ENCODE results near the gene PCDHB14. TPM values are rescaled to one million over a fixed set of nuclear protein-coding genes. Genes with fewer than 3 reads are reported as not detected.
A peak's percentile ranks its signal among the peaks of the same experiment; 100 is the strongest.
"Not testable (repeated sequence)": the region's sequence is repeated elsewhere in the genome, so short reads cannot be mapped to it uniquely, and the experiment has no call there.

Gene PCDHB14
- total RNA-seq, 2 experiments from 2014 or later = not detected

- Mint-ChIP-seq H3K27me3 (ENCODE audit: low read depth) (peaks cover 54% of the 10 kb centered on the region), H3K36me3 (ENCODE audit: low read depth) (peaks cover 20% of the 10 kb centered on the region), H3K9me3 (peaks cover 30% of the 10 kb centered on the region)
- not testable (repeated sequence) for H3K4me3 Mint-ChIP-seq; H3K27ac Mint-ChIP-seq; H3K4me1 Mint-ChIP-seq (ENCODE audit: low read depth); DNase-seq
- CTCF ChIA-PET = interaction anchor here (0.6 kb wide), 1 partner anchor 78 kb away, joined by 4 read pairs; no protein-coding TSS in a partner anchor
- intact Hi-C loops (cut with micrococcal nuclease) = loop anchor here (10.0 kb wide), 1 partner anchor 160 kb away; the partner anchor contains the start of genes PCDHGA6 and PCDHGB3
Measured at GRCh38 chr5:141214583-141214982, 8.6 kb upstream of the PCDHB14 start.

GRCh38 chr5:141215504-141215903 lies 7.6 kb upstream of the PCDHB14 start:
- H3K4me3 Mint-ChIP-seq; DNase-seq; H3K4me1 Mint-ChIP-seq (ENCODE audit: low read depth); CTCF ChIA-PET; H3K27ac Mint-ChIP-seq: not testable (repeated sequence)
- intact Hi-C loops (cut with micrococcal nuclease) = loop anchor here (10.0 kb wide), 1 partner anchor 159 kb away; the partner anchor contains the start of genes PCDHGA6 and PCDHGB3
- Mint-ChIP-seq H3K27me3 (ENCODE audit: low read depth) (peaks cover 49% of the 10 kb centered on the region), H3K36me3 (ENCODE audit: low read depth) (peaks cover 17% of the 10 kb centered on the region), H3K9me3 (peaks cover 32% of the 10 kb centered on the region)

- H3K4me1 Mint-ChIP-seq (ENCODE audit: low read depth); H3K27ac Mint-ChIP-seq: not testable (repeated sequence)
- H3K9me3 Mint-ChIP-seq = peaks cover 29% of the 10 kb centered on the region
Measured at GRCh38 chr5:141216035-141216434, 7.1 kb upstream of the PCDHB14 start.

GRCh38 chr5:141224844-141225243 lies 1.7 kb downstream of the PCDHB14 start:
- H3K36me3 Mint-ChIP-seq (ENCODE audit: low read depth) = peaks cover 10% of the 10 kb centered on the region
- H3K4me3 Mint-ChIP-seq = not testable (repeated sequence)

More at GRCh38 chr5:141216035-141216434, 7.1 kb upstream of the PCDHB14 start:
- intact Hi-C loops (cut with micrococcal nuclease) = loop anchor here (10.0 kb wide), 1 partner anchor 159 kb away; the partner anchor contains the start of genes PCDHGA6 and PCDHGB3
- H3K4me3 Mint-ChIP-seq, CTCF ChIA-PET, DNase-seq: not testable (repeated sequence)
- peaks cover 50% of the 10 kb centered on the region for H3K27me3 Mint-ChIP-seq (ENCODE audit: low read depth)
- peaks cover 14% of the 10 kb centered on the region for H3K36me3 Mint-ChIP-seq (ENCODE audit: low read depth)

GRCh38 chr5:141225421-141225820 lies 2.3 kb downstream of the PCDHB14 start:
- H3K4me3 Mint-ChIP-seq; DNase-seq; H3K9me3 Mint-ChIP-seq; H3K27ac Mint-ChIP-seq; CTCF ChIA-PET; H3K4me1 Mint-ChIP-seq (ENCODE audit: low read depth): not testable (repeated sequence)
- Mint-ChIP-seq H3K36me3 (ENCODE audit: low read depth) (peaks cover 10% of the 10 kb centered on the region), H3K27me3 (ENCODE audit: low read depth) (peaks cover 50% of the 10 kb centered on the region)
- intact Hi-C loops (cut with micrococcal nuclease) = loop anchor here (10.0 kb wide), 1 partner anchor 329 kb away; no protein-coding TSS in a partner anchor

More at GRCh38 chr5:141224844-141225243, 1.7 kb downstream of the PCDHB14 start:
- H3K27ac Mint-ChIP-seq; DNase-seq; H3K9me3 Mint-ChIP-seq; H3K4me1 Mint-ChIP-seq (ENCODE audit: low read depth); CTCF ChIA-PET: not testable (repeated sequence)
- peaks cover 50% of the 10 kb centered on the region for H3K27me3 Mint-ChIP-seq (ENCODE audit: low read depth)
- intact Hi-C loops (cut with micrococcal nuclease) = loop anchor here (10.0 kb wide), 1 partner anchor 330 kb away; no protein-coding TSS in a partner anchor

GRCh38 chr5:141234109-141234667 lies 11.0 kb downstream of the PCDHB14 start:
- H3K4me1 Mint-ChIP-seq (ENCODE audit: low read depth) = no peaks in the 10 kb centered on the region
- peaks cover 48% of the 10 kb centered on the region for H3K27me3 Mint-ChIP-seq (ENCODE audit: low read depth)
- H3K36me3 Mint-ChIP-seq (ENCODE audit: low read depth) = peaks cover 12% of the 10 kb centered on the region
- intact Hi-C loops (cut with micrococcal nuclease) = no loop called here
- H3K9me3 Mint-ChIP-seq = peaks cover 31% of the 10 kb centered on the region
- DNase-seq = no peak
- H3K27ac Mint-ChIP-seq = no peak overlapping the region
- H3K4me3 Mint-ChIP-seq = no peak overlapping the region
- CTCF ChIA-PET = interaction anchor here (1.1 kb wide), 1 partner anchor 11 kb away, joined by 4 read pairs; the partner anchor contains the start of gene PCDHB15

GRCh38 chr5:141235922-141236321 lies 12.8 kb downstream of the PCDHB14 start:
- intact Hi-C loops (cut with micrococcal nuclease); H3K4me3 Mint-ChIP-seq; DNase-seq; CTCF ChIA-PET; H3K27ac Mint-ChIP-seq; H3K4me1 Mint-ChIP-seq (ENCODE audit: low read depth): not testable (repeated sequence)
- peaks cover 22% of the 10 kb centered on the region for H3K36me3 Mint-ChIP-seq (ENCODE audit: low read depth)
- peaks cover 64% of the 10 kb centered on the region for H3K27me3 Mint-ChIP-seq (ENCODE audit: low read depth)
- peaks cover 41% of the 10 kb centered on the region for H3K9me3 Mint-ChIP-seq

GRCh38 chr5:141236516-141237313 lies 13.6 kb downstream of the PCDHB14 start:
- intact Hi-C loops (cut with micrococcal nuclease) = no loop called here
- Mint-ChIP-seq H3K27me3 (ENCODE audit: low read depth) (peaks cover 66% of the 10 kb centered on the region), H3K4me1 (ENCODE audit: low read depth) (no peaks in the 10 kb centered on the region), H3K4me3 (no peak overlapping the region), H3K27ac (no peak overlapping the region), H3K36me3 (ENCODE audit: low read depth) (peaks cover 24% of the 10 kb centered on the region), H3K9me3 (peaks cover 42% of the 10 kb centered on the region)
- CTCF ChIA-PET = interaction anchor here (0.6 to 1.2 kb wide), 3 partner anchors 13 to 135 kb away, joined by 3 to 4 read pairs (median 4); partner anchors contain the start of gene PCDHB14
- DNase-seq = no peak

- H3K36me3 Mint-ChIP-seq (ENCODE audit: low read depth) = peaks cover 40% of the 10 kb centered on the region
- no peak overlapping the region for H3K27ac Mint-ChIP-seq
- no peak for DNase-seq
- intact Hi-C loops (cut with micrococcal nuclease) = no loop called here
- H3K4me1 Mint-ChIP-seq (ENCODE audit: low read depth) = no peaks in the 10 kb centered on the region
- H3K27me3 Mint-ChIP-seq (ENCODE audit: low read depth) = peaks cover 71% of the 10 kb centered on the region
- H3K4me3 Mint-ChIP-seq = no peak overlapping the region
- H3K9me3 Mint-ChIP-seq = peaks cover 47% of the 10 kb centered on the region
- CTCF ChIA-PET = no interaction called here
Measured at GRCh38 chr5:141241496-141241895, 18.4 kb downstream of the PCDHB14 start.

GRCh38 chr5:141245250-141245717 lies 22.1 kb downstream of the PCDHB14 start, which contains the start of gene PCDHB15:
Gene PCDHB15 (plus strand): TSS chr5:141245395. CDS start chr5:141245579, 184 bp downstream.
- Mint-ChIP-seq H3K4me3 (peak within 1 kb of the TSS; percentile 27), H3K27me3 (ENCODE audit: low read depth) (peaks cover 48% of the 10 kb centered on the region), H3K27ac (no peak within 1 kb of the TSS), H3K4me1 (ENCODE audit: low read depth) (no peaks in the 10 kb centered on the region), H3K36me3 (ENCODE audit: low read depth) (peaks cover 40% of the 10 kb centered on the region), H3K9me3 (peaks cover 61% of the 10 kb centered on the region)
- intact Hi-C loops (cut with micrococcal nuclease) = no loop called here
- peak; percentile 44 for DNase-seq
- CTCF ChIA-PET = interaction anchor here (1.1 kb wide), 1 partner anchor 11 kb away, joined by 4 read pairs; no protein-coding TSS in a partner anchor

- DNase-seq; H3K4me3 Mint-ChIP-seq; CTCF ChIA-PET; H3K4me1 Mint-ChIP-seq (ENCODE audit: low read depth); intact Hi-C loops (cut with micrococcal nuclease); H3K27ac Mint-ChIP-seq: not testable (repeated sequence)
- Mint-ChIP-seq H3K9me3 (peaks cover 53% of the 10 kb centered on the region), H3K36me3 (ENCODE audit: low read depth) (peaks cover 30% of the 10 kb centered on the region), H3K27me3 (ENCODE audit: low read depth) (peaks cover 36% of the 10 kb centered on the region)
Measured at GRCh38 chr5:141246971-141247370, 23.8 kb downstream of the PCDHB14 start.

GRCh38 chr5:141247434-141247833 lies 24.3 kb downstream of the PCDHB14 start:
- peaks cover 27% of the 10 kb centered on the region for H3K36me3 Mint-ChIP-seq (ENCODE audit: low read depth)
- H3K27ac Mint-ChIP-seq; intact Hi-C loops (cut with micrococcal nuclease); H3K4me1 Mint-ChIP-seq (ENCODE audit: low read depth); H3K4me3 Mint-ChIP-seq; DNase-seq; CTCF ChIA-PET: not testable (repeated sequence)
- peaks cover 55% of the 10 kb centered on the region for H3K9me3 Mint-ChIP-seq
- peaks cover 31% of the 10 kb centered on the region for H3K27me3 Mint-ChIP-seq (ENCODE audit: low read depth)

Measured in activated naive CD4-positive, alpha-beta T cell treated with anti-CD3 and anti-CD28 coated beads for 36 hours (primary cell).